GM19468 (cell line): Measurements from ENCODE around the gene PCTP.

Source experiments
- ATAC-seq: cut with Tn5 transposase; IDR thresholded peaks from one replicate; pipeline ENCODE4 v1.9.1; 2021; ENCODE audit warnings: mild to moderate bottlenecking, moderate library complexity, moderate number of reproducible peaks; ENCODE audit not compliant: unreplicated experiment; ENCODE audit errors: extremely low read depth

PCTP gene

GRCh38 chr17:55726440-55726839 is 24.4 kb upstream of the PCTP start:
- ATAC-seq = no peak

DNA sequence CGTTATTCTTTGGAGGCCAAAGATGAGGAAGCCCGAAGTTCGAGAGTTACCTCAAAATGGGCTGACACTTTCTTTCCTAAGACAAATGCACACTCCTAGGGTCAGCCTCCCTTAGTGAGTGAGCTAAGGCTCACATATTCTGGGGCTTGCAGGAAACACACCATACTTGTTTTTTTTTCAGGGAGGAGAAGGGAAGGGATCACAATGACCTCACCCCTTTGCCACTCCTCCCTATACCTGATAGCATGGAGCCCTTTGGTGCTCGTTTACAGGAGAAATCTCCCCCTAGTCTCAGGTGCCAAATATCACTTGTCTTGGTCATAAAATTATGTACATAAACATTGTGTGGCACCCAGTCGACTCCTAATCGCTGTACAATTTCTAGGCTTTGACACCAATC is 23.6 kb upstream of the PCTP start:
- no peak for ATAC-seq

GRCh38 chr17:55727920-55728319 is 22.9 kb upstream of the PCTP start:
- no peak for ATAC-seq

DNA sequence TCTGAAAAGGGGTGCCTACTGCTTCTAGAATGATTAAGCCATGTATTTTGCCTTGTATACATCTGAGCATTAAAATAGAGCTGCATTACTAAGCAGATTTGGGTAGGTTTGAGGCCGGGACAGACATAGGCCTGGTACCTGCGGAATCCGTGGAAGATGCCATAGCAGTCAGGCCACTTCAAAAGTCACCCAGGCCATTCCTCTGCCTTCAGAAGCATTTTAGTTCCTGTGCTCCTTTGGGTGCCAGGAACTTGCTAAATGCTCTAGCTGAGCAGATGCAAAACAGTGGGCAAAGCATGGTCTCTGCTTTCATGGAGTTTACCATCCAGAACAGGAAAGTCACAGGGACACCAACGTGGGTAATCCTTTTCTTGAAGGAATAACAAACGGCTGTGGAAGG is 22.5 kb upstream of the PCTP start:
- ATAC-seq = no peak

DNA sequence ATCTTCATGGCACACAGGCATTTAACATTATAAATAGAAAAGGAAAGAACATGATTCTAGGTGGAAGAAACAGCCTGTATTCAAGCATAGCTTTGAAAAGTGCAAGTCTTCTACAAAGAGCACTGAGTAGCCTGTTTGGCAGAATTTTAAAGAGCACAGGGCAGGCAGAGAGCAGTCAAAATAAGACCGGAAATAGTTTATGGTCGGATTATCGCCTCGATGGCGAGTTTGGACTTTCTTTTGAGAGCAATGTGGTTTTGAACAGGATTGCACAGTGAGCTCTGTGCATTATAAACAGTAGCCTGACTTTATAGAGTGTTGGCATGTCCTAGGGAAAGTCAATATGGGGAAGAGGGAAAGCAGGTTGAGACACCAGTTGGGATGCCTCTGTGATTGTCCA is 22.0 kb upstream of the PCTP start:
- no peak for ATAC-seq

- ATAC-seq = no peak
These were observed 21.4 kb upstream of the PCTP start for GRCh38 chr17:55729484-55729883.

- ATAC-seq = no peak
These were observed 20.5 kb upstream of the PCTP start for GRCh38 chr17:55730380-55730779.

DNA sequence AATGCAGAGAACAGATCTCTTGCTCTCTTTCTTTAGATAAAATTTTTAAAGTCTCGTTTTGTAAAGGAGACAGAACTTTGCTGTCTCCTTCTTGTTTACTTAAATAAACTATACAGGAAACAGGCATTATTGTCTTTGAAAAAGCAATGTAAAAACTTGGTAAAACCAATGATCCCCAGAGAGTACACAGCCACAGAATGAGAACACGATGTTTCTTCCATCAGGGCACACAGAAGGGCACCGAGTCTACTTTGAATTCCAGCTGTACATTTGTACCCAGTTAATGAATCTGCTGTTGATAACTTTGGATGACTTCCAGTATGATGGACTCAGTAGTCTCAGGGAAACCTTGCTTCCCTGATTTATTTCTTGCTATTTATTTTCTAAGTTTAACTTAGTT is 20.0 kb upstream of the PCTP start:
- no peak for ATAC-seq

DNA sequence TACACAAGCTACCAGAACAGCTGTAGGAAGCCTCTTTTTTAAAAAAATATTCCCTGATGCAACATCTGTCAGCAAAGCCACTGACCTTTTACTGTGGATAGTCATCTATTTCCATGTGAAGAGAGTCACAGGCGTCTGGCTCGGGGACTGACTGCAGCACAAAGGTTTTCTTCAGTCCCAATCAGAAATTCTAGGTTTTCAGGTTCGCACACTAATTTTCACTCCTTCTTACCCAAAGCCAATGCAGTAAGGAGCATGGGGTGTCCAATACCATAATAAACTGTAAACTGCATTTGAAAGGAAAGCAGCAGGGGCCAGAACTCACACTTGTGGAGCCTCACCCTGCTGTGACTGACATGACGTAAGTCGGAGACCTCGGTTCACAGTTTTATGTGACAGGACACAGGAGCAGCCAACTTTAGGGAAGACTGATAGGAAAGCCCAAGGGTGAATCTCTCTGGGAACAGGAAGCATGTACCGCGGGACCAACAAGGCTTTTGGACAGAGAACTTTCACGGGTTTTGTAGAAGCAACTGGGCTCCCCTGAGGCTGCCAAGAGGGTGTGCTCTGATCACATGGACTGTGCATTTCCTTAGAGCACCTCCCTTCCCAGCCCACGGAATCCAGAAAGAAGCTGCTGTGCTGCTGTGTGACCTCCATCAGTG is 19.1 kb upstream of the PCTP start:
- no peak for ATAC-seq

- ATAC-seq = no peak
These were observed 16.6 kb upstream of the PCTP start for GRCh38 chr17:55734128-55734781.

- ATAC-seq = no peak
These were observed 15.0 kb upstream of the PCTP start for GRCh38 chr17:55735731-55736405.

- no peak for ATAC-seq
These were observed 12.8 kb upstream of the PCTP start for GRCh38 chr17:55737976-55738501.

DNA sequence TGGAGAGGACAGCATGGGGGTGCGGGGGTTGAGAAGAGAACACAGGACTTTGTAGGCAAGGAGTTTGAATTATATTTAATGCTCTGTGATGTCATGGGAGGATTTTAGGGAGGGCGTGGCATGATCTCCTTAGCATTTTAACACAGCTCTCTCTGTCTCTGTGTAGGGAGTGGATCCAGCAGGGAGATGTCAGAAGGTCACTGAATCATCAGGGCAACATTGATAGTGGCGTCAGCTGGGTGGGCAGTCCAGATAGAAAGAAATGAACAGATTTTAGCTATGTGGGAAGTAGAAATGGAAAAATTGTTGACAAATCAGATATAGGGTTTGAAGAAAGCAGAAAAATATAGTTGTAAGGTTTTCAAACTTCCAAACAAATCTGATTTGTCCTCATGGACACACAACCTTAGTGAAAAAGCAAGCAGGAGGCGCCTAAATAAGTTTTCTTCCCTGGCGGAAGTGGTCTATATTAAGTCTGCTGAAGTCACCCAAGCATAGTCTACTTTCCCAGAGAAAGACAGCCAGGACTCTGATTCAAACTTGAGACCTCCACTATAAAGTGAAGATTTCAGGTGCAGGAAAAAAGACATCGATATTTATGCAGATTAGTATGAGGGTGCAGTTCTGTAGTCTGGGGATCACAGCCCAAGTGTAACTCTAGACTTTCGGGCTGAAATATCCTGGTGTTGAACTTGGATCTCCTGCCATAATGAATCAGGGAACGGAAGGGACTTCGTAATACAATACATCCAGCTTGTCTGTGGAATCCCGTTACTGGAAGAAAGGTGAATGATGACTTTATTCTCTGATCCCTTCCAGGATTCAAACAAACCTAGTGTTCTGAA is 10.1 kb upstream of the PCTP start:
- ATAC-seq = no peak

GRCh38 chr17:55741356-55741700 is 9.5 kb upstream of the PCTP start:
- ATAC-seq = no peak

- peak; percentile 88 for ATAC-seq
These were observed 8.4 kb upstream of the PCTP start for GRCh38 chr17:55742272-55743102.

- ATAC-seq = no peak
These were observed 7.7 kb upstream of the PCTP start for GRCh38 chr17:55743103-55743679.

DNA sequence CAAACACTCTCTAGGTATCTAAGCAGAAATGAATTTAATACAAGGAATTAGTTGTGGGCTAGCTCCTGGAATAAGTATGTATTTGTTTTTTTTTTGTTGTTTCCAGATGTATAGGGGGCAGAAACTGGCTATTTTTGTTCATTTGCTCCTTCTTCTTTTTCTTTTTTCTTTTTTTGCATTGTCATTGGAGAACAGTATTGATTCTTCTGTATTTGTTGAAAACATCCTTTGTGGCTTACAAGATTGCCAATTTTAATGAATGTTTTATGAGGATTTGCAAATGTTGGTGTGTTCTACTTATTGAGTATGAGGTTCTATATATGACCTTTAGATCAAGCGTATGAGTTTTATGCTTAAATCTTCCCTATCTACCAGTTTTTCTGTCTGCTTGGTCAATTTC is 5.6 kb upstream of the PCTP start:
- ATAC-seq = no peak

GRCh38 chr17:55746466-55746865 is 4.4 kb upstream of the PCTP start:
- no peak for ATAC-seq

DNA sequence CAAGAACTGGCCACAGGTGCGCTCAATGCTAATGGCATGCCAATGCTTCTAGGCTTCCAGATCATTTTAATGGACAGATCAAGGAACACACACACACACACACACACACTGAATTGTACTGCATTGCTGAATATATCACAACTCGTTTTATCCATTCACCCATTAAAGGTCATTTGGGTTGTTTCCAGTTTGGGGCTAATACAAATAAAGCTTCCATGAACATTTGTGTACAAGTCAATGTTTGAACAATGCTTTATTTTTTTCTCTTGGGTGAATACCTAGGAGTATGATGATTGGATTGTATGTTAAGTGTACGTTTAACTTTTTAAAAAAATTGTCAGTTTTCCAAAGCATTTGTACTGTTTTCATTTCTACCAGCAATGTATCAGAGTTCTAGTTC is 3.6 kb upstream of the PCTP start:
- no peak for ATAC-seq
